Measurements from ENCODE around the gene ASXL2. TPM values are rescaled to one million over a fixed set of nuclear protein-coding genes. Genes with fewer than 3 reads are reported as not detected.

ASXL2 gene
- total and polyA plus RNA-seq, 2 of the 13 experiments (the other 11 are each of a cell fraction or from before 2014, with no cell fraction given) = 12.1 to 19.2 TPM

DNA sequence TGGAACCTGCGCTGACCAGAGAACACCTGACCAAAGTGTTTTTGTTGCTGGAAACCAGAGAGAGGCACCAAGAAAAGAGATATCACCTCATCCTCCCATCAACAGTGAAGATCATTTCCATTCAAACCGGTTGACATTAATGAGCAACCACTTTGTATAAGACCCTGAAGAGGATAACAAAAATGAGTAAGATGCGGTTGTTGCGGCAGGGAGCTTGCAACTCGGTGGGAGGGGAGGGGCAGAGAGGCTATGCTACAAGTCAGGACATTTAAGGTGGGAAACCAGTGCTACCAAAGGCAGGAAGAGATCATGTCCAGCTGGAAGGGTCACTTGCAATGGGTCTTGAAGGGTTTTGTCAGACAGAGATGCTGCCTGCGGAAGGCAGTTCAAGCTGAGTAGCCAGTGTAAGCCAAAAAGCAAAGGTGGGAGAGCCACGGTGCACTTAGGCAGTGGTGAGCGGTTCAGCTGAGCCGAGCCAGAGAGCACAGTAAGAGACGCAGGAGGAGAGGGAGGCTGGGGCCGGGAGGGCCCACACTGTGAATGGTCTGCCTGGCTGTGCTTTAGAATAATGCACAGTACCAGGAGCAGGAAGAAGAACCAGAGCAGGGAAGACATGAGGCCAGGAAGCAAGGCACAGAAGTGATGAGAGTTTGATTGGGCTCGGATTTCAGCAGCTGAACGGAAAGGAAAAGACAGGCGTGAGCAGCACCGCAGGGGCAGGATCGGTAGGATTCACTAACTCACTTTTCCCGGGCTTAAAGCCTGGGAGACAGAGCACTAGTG is 180.5 kb downstream of the ASXL2 start (continued):
- TF ChIP-seq, protein P1, sequence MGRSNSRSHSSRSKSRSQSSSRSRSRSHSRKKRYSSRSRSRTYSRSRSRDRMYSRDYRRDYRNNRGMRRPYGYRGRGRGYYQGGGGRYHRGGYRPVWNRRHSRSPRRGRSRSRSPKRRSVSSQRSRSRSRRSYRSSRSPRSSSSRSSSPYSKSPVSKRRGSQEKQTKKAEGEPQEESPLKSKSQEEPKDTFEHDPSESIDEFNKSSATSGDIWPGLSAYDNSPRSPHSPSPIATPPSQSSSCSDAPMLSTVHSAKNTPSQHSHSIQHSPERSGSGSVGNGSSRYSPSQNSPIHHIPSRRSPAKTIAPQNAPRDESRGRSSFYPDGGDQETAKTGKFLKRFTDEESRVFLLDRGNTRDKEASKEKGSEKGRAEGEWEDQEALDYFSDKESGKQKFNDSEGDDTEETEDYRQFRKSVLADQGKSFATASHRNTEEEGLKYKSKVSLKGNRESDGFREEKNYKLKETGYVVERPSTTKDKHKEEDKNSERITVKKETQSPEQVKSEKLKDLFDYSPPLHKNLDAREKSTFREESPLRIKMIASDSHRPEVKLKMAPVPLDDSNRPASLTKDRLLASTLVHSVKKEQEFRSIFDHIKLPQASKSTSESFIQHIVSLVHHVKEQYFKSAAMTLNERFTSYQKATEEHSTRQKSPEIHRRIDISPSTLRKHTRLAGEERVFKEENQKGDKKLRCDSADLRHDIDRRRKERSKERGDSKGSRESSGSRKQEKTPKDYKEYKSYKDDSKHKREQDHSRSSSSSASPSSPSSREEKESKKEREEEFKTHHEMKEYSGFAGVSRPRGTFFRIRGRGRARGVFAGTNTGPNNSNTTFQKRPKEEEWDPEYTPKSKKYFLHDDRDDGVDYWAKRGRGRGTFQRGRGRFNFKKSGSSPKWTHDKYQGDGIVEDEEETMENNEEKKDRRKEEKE (IDR thresholded peaks at IDR 0.05) = no peak
- TF ChIP-seq, protein P2, sequence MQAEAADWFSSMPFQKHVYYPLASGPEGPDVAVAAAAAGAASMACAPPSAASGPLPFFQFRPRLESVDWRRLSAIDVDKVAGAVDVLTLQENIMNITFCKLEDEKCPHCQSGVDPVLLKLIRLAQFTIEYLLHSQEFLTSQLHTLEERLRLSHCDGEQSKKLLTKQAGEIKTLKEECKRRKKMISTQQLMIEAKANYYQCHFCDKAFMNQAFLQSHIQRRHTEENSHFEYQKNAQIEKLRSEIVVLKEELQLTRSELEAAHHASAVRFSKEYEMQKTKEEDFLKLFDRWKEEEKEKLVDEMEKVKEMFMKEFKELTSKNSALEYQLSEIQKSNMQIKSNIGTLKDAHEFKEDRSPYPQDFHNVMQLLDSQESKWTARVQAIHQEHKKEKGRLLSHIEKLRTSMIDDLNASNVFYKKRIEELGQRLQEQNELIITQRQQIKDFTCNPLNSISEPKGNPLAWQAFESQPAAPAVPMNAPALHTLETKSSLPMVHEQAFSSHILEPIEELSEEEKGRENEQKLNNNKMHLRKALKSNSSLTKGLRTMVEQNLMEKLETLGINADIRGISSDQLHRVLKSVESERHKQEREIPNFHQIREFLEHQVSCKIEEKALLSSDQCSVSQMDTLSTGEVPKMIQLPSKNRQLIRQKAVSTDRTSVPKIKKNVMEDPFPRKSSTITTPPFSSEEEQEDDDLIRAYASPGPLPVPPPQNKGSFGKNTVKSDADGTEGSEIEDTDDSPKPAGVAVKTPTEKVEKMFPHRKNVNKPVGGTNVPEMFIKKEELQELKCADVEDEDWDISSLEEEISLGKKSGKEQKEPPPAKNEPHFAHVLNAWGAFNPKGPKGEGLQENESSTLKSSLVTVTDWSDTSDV (CRISPR knock-in tag; IDR thresholded peaks at IDR 0.05) = no peak
- TF ChIP-seq, protein P3, sequence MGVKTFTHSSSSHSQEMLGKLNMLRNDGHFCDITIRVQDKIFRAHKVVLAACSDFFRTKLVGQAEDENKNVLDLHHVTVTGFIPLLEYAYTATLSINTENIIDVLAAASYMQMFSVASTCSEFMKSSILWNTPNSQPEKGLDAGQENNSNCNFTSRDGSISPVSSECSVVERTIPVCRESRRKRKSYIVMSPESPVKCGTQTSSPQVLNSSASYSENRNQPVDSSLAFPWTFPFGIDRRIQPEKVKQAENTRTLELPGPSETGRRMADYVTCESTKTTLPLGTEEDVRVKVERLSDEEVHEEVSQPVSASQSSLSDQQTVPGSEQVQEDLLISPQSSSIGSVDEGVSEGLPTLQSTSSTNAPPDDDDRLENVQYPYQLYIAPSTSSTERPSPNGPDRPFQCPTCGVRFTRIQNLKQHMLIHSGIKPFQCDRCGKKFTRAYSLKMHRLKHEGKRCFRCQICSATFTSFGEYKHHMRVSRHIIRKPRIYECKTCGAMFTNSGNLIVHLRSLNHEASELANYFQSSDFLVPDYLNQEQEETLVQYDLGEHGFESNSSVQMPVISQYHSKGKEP (CRISPR knock-in tag; IDR thresholded peaks at IDR 0.05) = no peak
- TF ChIP-seq ZSCAN22 (CRISPR knock-in tag; IDR thresholded peaks at IDR 0.05) = no peak
- TF ChIP-seq, protein P4, sequence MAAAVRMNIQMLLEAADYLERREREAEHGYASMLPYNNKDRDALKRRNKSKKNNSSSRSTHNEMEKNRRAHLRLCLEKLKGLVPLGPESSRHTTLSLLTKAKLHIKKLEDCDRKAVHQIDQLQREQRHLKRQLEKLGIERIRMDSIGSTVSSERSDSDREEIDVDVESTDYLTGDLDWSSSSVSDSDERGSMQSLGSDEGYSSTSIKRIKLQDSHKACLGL (CRISPR knock-in tag; IDR thresholded peaks at IDR 0.05) = no peak
- TF ChIP-seq CBX1 (IDR thresholded peaks at IDR 0.05; ENCODE audit: low read depth) = no peak
- TF ChIP-seq, protein P5, sequence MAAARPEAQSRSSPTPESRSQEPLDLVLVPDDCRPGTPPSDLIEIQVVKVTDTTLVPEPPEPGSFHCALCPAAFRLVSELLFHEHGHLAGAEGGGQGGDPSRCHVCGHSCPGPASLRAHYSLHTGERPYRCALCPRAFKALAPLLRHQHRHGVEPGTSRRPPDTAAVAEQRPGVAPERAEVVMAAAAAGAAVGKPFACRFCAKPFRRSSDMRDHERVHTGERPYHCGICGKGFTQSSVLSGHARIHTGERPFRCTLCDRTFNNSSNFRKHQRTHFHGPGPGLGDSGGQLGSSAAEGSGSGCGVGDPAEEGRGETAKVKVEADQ (CRISPR knock-in tag; IDR thresholded peaks at IDR 0.05; ENCODE audit: borderline replicate concordance) = 0 out of 2 replicates have a peak, but pooled peaks have one; percentile 50
- no peak for TF ChIP-seq HNF4G (IDR thresholded peaks at IDR 0.05; ENCODE audit: borderline replicate concordance, low read depth, low read length)
- TF ChIP-seq HNF4G (CRISPR knock-in tag; IDR thresholded peaks at IDR 0.05; ENCODE audit: borderline replicate concordance, low read depth) = no peak
- TF ChIP-seq, protein P6, sequence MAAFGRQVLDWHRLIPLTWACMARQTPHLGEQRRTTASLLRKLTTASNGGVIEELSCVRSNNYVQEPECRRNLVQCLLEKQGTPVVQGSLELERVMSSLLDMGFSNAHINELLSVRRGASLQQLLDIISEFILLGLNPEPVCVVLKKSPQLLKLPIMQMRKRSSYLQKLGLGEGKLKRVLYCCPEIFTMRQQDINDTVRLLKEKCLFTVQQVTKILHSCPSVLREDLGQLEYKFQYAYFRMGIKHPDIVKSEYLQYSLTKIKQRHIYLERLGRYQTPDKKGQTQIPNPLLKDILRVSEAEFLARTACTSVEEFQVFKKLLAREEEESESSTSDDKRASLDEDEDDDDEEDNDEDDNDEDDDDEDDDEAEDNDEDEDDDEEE (CRISPR knock-in tag; IDR thresholded peaks at IDR 0.05) = no peak
- no peak for TF ChIP-seq KAT7 (CRISPR knock-in tag; IDR thresholded peaks at IDR 0.05; ENCODE audit: borderline replicate concordance)
- TF ChIP-seq, protein P7, sequence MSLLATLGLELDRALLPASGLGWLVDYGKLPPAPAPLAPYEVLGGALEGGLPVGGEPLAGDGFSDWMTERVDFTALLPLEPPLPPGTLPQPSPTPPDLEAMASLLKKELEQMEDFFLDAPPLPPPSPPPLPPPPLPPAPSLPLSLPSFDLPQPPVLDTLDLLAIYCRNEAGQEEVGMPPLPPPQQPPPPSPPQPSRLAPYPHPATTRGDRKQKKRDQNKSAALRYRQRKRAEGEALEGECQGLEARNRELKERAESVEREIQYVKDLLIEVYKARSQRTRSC (CRISPR knock-in tag; IDR thresholded peaks at IDR 0.05; ENCODE audit: low read depth) = no peak
- TF ChIP-seq PHF21A (CRISPR knock-in tag; IDR thresholded peaks at IDR 0.05) = no peak
- TF ChIP-seq SAFB2 (CRISPR knock-in tag; IDR thresholded peaks at IDR 0.05; ENCODE audit: borderline replicate concordance, low read depth) = no peak
- no peak for TF ChIP-seq NFYC (CRISPR knock-in tag; IDR thresholded peaks at IDR 0.05)
- no peak for TF ChIP-seq FOXO1 (CRISPR knock-in tag; IDR thresholded peaks at IDR 0.05)
- no peak for TF ChIP-seq HNRNPH1 (optimal IDR thresholded peaks at IDR 0.05; ENCODE audit: low read depth, low read length)
